Mucosa of descending colon (tissue), 3 donors: ENCODE results near the gene ANTXR1. TPM values are rescaled to one million over a fixed set of nuclear protein-coding genes. Genes with fewer than 3 reads are reported as not detected.

Experiments used
- ATAC-seq: fragments of 200-7000 bp; cut with Tn5 transposase; one replicate; pipeline ENCODE4 v1.9.1; 2020; ENCODE audit warnings: mild to moderate bottlenecking, moderate library complexity
- DNase-seq, 3 donors: peaks; one replicate each; pipeline ENCODE4 v3.0.0-alpha.2; 2020
- H3K36me3 ChIP-seq: fragments of 200-600 bp; one replicate; pipeline ENCODE4 v1.8.0; 2021; ENCODE audit warnings: low read depth, mild to moderate bottlenecking
- H3K4me1 ChIP-seq: fragments of 200-600 bp; one replicate; pipeline ENCODE4 v1.8.0; 2021; ENCODE audit warnings: low read depth, mild to moderate bottlenecking
- H3K4me3 ChIP-seq: fragments of 200-600 bp; one replicate; pipeline ENCODE4 v1.8.0; 2021; ENCODE audit warnings: mild to moderate bottlenecking
- H3K9me3 ChIP-seq: fragments of 200-600 bp; one replicate; pipeline ENCODE4 v1.8.0; 2021; ENCODE audit warnings: mild to moderate bottlenecking
- intact Hi-C, 2 donors: fragments of 100-400 bp; cut with DNase I in 1 of 2; cut with micrococcal nuclease in 1 of 2; formaldehyde crosslinking; loops; one replicate each; pipeline versions ENCODE4 v1.11.0 to v1.11.1; 2022; cut with DNase I, micrococcal nuclease
- total RNA-seq, 3 donors: library from RNA; stranded (reverse); fragmentation: NEBNext Ultra II Directional in 2 of 3; extraction: Animal tissue kit (Norgen Biotek cat#: 25700) in 2 of 3; gene quantifications; one replicate each; pipeline versions ENCODE4 v1.2.1 to v1.2.4, GENCODE V29; 2021 to 2023
- TF ChIP-seq, protein P1 (sequence below): fragments of 200-600 bp; IDR thresholded peaks from one replicate; pipeline ENCODE4 v1.8.0; 2022; ENCODE audit warnings: antibody characterized with exemption, mild to moderate bottlenecking
- donor health status: DM: no; HTN: no; CAD: no; lungs with moderate emphysema.
- donor health status: DM: no; HTN: no; CAD: no.
- donor health status: DM: no; HTN: yes; CAD: no.

ANTXR1 gene
- total RNA-seq, 3 donors from 2014 or later: 10.7 to 77.7 (median 18.6) TPM

DNA sequence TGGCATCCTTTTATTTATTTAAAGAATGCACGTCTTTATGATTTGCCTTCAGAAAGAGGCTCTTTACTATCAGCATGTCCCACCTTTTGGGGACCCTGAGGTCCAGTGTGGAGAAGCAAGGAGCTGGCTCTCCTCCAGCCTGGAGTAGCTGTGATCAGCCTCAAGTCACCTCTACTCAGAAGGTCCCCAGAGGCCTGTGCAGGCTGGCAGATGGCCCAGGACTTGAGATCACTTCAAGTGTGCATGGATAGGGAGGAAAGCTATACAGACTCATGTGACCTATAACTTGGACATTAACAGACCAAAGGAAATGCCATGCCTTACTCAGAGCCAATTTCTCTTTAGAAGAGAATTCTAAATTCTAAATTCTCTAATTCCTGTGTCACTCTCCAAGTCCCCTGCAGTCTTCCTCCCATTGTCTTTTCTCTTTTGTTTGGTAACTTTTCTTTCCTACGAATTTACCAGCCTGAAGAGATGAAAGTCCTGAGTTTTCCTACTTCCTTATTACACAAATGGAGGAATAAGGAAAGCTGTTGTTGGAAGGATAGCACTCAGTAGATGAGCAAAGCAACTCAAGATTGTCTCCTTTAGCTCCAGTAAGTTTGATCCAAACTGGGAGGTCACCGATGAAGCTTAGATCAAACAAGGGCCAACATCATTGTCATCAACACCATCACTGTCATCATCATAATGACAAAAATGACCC lies 210.1 kb downstream of the ANTXR1 start:
- TF ChIP-seq, protein P1, sequence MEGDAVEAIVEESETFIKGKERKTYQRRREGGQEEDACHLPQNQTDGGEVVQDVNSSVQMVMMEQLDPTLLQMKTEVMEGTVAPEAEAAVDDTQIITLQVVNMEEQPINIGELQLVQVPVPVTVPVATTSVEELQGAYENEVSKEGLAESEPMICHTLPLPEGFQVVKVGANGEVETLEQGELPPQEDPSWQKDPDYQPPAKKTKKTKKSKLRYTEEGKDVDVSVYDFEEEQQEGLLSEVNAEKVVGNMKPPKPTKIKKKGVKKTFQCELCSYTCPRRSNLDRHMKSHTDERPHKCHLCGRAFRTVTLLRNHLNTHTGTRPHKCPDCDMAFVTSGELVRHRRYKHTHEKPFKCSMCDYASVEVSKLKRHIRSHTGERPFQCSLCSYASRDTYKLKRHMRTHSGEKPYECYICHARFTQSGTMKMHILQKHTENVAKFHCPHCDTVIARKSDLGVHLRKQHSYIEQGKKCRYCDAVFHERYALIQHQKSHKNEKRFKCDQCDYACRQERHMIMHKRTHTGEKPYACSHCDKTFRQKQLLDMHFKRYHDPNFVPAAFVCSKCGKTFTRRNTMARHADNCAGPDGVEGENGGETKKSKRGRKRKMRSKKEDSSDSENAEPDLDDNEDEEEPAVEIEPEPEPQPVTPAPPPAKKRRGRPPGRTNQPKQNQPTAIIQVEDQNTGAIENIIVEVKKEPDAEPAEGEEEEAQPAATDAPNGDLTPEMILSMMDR: no peak
- H3K4me3 ChIP-seq: no peak overlapping the region
- ATAC-seq: peak; percentile 58
- peaks cover 20% of the 10 kb centered on the region for H3K4me1 ChIP-seq
- peak in 2 of 3 donors; percentile 58 to 64 for DNase-seq
- H3K9me3 ChIP-seq: no peaks in the 10 kb centered on the region
- intact Hi-C loops: no loop called here
- H3K36me3 ChIP-seq: no peaks in the 10 kb centered on the region

DNA sequence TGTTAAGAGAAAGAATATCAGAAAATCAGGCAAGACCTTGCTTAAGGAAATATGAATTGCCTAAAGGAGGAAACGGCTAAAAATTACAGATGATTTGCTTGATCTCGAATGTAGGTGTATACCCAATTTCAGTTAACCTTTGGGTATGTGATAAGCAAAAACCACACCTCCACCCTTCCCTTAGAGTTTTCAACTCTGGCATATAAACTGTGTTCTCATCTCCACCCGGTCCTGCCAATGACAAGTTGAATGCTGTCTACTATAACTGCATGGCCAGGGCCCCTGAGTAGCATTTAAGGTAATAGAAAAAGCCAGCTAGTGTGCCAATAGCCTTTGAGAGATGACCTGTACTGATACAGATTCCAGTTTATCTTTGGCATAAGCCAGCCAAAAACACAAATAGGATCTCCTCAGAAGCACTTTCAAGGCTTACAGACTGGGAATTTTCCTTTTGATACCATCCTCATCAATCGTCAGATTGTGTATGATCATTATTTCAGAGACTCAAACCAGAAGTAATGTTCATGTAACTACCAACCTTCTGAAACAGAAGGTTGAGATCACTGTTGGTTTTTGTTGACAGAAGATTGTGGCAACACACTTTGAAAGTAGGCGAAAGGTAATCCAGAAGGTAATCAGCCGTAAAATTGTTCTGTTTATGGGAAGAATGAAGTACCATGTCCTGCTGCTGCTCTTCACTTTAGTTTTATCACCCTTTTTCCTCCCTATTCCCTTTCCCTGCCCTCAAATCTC lies 211.0 kb downstream of the ANTXR1 start:
- intact Hi-C loops: no loop called here
- Histone ChIP-seq H3K4me1 (peaks cover 20% of the 10 kb centered on the region), H3K9me3 (no peaks in the 10 kb centered on the region), H3K36me3 (no peaks in the 10 kb centered on the region), H3K4me3 (no peak overlapping the region)
- DNase-seq (peak in 1 of 3 donors; percentile 46), ATAC-seq (peak; percentile 79)
- TF ChIP-seq, protein P1: no peak

DNA sequence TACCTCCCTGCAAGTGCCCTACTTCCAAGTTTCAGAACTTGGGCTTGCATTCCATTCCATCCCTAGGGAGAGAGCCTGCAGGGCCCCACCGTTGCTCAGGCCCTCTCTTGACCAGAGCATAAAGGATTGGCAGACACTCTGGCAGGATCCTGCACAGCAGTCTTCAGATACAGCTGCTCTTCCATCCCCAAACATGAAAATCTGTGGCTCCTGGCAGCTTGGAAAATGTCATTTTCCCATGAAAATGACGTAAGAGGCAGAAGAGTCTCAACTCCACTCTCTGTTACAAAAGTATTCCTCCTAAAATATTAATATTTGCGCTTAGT lies 211.5 kb downstream of the ANTXR1 start:
- DNase-seq (peak in 1 of 3 donors; percentile 33), ATAC-seq (peak; percentile 9)
- H3K36me3 ChIP-seq: no peaks in the 10 kb centered on the region

DNA sequence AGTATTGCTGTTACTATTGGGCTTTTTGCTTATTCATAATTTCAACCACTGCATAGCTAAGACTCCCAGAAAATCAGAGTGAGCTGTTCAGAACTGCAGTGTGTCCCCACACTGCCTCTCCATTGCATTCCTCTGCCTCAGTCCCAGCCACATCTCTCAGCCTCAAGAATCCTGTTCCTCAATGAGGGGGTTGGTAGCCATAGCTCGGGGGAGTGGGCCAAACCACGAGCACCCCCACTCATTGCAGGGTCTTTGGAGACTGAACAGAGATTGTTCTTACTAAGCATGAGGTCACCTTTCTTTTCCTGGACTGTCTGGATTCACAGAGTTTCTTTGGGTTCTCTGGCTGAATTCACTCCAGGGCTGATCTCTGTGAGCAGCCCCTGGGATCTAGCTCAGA lies 213.0 kb downstream of the ANTXR1 start:
- intact Hi-C loops: no loop called here
- TF ChIP-seq, protein P1: no peak
- Histone ChIP-seq H3K36me3 (no peaks in the 10 kb centered on the region), H3K4me1 (peaks cover 20% of the 10 kb centered on the region), H3K9me3 (no peaks in the 10 kb centered on the region), H3K4me3 (no peak overlapping the region)
- ATAC-seq: no peak
- no peak for DNase-seq

More for the DNA sequence above, 211.5 kb downstream of the ANTXR1 start:
- H3K4me3 ChIP-seq: no peak overlapping the region
- H3K4me1 ChIP-seq: peaks cover 20% of the 10 kb centered on the region
- intact Hi-C loops: no loop called here
- H3K9me3 ChIP-seq: no peaks in the 10 kb centered on the region
- TF ChIP-seq, protein P1: no peak

DNA sequence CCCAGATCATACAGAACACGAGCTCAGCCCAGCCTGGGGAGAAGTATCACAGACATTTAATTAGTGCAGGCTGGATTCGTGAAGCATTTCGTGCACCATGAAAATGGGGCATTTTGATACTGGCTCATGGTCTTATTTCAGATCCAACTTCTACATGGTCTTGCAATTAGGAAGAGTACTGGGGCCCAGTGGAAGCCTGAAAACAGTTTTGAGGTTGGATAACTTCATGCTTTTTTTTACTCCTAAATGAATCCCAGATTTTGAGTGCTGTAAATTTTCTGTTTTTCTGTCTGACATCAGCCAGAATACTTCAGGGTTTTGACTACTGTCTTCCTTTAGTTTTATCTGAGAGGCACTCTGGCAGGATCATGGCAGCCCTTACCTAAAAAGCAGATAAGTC lies 213.9 kb downstream of the ANTXR1 start:
- Histone ChIP-seq H3K9me3 (no peaks in the 10 kb centered on the region), H3K4me3 (no peak overlapping the region), H3K4me1 (peaks cover 20% of the 10 kb centered on the region), H3K36me3 (no peaks in the 10 kb centered on the region)
- DNase-seq (no peak), ATAC-seq (no peak)
- intact Hi-C loops: no loop called here
- TF ChIP-seq, protein P1: no peak
